Activated CD4-positive, alpha-beta T cell treated with anti-CD3 and anti-CD28 coated beads, Interleukin-2, amount 50 U/mL, for 1 hour (primary cell): ENCODE data around the gene TAS2R4.
"Not testable (repeated sequence)": the region's sequence is repeated elsewhere in the genome, so short reads cannot be mapped to it uniquely, and the experiment has no call there.

ENCODE experiments used
- DNase-seq: peaks from one replicate; pipeline ENCODE4 v3.0.0-alpha.2; 2020

TAS2R4 gene, protein sequence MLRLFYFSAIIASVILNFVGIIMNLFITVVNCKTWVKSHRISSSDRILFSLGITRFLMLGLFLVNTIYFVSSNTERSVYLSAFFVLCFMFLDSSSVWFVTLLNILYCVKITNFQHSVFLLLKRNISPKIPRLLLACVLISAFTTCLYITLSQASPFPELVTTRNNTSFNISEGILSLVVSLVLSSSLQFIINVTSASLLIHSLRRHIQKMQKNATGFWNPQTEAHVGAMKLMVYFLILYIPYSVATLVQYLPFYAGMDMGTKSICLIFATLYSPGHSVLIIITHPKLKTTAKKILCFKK

DNA sequence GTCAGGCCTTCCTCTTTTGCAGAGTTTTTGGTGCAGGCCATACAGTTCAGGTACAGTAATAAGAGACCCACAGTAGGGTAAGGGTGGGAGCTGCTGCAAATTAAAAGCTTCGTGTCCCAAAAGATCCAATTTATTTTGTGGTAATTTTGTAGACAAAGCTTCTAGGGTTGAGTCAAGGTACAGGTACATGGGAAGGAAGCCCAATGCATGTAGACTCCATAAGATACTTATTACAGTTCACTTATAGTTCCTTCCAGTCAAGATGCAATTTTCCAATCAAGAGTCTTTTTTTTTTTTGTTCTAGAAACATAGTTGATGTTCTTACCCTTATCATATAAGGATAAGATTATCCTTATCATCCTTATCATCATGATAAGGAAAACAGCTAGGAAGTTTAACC, at the start of gene TAS2R4:
Gene TAS2R4 (plus strand): TSS at position 301 of the 400 bp plus-strand sequence. CDS start 1,815 bp downstream, outside the sequence.
- no peak for DNase-seq

DNA sequence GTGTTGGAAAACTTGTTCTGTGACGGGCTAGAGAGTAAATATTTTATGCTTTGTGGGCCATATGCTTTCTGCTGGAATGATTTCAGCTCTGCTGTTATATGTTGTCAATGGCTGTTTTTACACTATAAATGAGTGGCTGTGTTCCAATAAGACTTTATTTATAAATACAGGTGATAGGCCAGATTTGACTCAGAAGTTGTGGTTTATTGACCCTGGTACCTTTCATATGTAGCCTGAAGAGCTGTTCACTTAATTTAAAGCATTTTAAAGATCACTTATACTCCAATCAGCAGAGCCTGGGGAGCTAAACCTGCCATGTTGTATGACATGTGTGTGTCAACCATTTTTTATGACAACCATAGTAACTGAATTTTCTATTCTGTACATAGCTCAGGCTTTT, 47.5 kb upstream of the TAS2R4 start:
- DNase-seq, result no peak

DNA sequence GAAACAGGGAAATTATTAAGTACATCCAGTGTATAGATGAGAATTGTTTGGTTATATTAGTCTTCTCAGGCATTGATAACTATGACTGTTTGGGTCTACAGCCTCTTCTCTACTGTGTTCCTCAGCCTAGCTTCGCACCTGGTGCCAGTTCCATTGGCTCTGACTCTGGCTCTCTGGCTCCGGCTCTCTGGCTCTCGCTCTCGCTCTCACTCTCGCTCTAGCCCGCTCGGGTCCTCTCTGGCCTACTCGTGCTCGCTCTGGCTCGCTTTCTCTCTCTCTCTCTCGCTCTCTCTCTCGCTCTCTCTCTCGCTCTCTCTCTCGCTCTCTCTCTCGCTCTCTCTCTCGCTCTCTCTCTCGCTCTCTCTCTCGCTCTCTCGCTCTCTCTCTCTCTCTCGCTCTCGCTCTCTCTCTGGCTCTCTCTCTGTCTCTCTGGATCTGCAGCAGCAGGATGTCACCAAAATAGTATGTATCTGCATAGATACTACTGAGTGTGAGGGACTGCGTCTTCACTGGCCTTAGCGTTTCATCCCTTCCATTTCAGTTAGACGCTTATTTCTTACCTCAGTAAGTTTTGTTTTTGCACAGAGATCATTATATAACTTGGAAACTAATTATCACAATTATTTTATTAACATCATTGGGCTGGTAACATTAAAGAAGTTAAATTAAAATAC, 44.9 kb upstream of the TAS2R4 start:
- no peak for DNase-seq

DNA sequence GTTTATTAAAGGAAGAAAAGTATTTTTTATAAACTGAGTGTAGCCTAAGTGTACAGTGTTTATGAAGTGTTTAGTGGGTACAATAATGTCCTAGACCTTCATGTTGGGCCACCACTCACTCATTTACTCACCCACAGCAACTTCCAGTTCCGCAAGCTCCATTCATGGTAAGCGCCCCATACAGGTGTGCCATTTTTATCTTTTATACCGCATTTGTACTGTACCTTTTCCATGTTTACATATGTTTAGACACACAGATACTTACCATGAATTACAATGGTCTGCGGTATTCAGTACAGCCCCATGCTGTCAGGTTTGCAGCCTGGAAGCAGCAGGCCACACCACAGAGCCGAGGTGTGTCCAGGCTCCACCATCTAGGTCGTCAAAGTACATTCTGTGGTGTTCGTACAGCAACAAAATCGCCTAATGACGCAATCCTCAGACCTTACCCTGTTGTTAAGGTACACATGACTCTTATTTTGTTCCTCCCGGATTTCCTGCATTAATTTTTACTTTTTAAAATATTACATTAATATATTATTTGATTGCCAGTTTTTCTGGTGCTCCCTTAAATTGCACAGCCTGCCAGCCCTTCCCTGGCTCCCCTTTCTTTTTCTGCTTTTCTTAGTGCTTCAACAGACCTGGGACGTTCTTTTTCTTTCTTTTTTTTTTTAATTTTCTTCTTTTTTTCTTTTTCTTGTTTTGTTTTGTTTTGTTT, 39.2 kb upstream of the TAS2R4 start:
- no peak for DNase-seq

DNA sequence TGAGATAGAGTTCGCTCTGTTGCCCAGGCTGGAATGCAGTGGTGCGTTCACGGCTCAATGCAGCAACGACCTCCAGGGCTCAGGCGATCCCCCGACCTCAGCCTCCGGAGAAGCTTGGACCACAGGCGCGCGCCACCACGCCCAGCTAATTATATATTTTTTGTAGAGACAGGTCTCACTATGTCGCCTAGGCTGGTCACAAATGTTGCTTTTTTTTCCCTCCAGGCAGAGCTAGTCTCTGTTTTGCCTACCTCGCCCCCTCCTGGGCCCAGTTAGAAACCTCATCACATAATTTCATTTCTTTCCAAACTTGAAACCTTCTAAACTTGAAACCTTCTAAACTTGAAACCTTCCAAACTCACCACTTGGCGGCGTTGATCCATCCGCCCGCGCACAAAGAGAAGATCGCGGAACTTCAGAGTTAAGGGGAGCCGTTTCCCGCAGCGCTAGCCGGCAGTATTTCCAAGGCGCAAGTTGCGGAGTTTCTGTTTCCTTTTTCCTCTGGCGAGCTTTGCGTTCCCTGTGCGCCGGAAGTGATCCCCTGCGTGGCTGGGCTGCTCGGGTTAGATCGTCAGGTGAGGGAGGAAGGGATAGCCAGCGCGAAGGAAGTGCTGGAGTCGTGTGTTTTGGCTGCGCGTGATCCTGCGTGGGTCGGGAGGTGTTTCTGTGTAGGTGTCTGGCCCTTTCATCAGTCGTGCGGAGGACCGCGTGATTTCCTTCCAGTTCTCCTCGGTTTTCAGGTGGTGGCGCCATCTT, 38.5 kb upstream of the TAS2R4 start, which contains the start of gene SSBP1:
Gene SSBP1 (plus strand): TSS at position 523 of the 756 bp plus-strand sequence. CDS start 809 bp downstream, outside the sequence.
- peak; percentile 87 for DNase-seq

DNA sequence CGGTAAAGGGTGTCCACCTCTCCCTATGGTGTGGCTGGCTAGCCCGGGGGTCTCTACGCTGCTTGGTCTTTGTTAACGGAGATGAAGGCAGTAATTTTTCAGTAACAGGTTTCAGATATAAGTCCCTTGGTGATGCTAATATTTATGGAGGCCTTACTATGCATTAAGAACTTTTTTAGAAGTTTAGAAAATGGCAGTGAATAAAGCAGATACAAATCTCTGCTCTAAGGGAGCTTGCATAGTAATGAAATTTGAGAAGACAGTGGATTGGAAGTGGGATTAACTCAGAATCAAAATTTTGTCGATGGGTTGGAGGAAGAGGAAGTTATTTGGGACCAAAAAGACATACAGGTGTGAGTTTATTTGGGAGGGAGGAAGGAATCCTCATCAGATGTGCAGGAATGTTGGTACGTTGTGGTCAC, 37.9 kb upstream of the TAS2R4 start:
- DNase-seq, result no peak

DNA sequence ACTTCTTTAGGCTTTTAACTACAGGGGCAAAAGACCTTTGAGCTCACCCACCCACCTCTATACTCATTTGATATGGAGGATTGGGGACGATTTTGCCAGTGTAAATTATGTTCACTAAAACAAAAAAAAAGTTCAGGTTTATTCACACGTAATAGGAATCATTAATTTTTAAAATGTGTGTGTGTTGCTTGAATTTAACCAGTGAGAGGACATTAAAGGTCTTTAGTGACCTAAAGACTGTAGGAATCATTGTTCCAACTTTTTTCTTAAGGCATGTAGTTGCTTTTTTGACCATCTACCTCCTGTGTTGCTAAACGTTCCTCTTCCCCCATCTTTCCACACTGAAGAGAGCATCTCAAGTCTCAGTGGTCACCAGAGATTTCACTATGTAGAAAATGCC, 37.2 kb upstream of the TAS2R4 start:
- DNase-seq, result no peak

DNA sequence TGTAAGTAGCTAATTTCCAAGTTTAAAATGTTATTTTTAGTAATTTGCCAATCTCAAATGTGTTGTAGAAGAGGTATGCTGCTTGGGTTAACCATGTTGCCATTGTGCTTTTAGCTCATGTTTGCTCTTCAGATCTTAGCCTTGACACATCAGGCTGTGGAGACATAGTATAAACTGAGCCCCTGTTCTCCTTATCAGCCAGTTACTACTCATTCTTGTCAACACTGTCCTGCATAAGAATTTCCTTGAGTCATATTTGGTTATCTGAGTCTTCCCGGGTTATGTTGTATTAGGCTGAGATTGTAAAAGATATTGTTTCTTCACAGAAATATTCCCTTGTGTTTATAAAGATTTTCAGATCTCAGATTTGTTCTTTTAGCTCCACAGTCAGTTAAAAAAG, 34.2 kb upstream of the TAS2R4 start:
- DNase-seq, result no peak

DNA sequence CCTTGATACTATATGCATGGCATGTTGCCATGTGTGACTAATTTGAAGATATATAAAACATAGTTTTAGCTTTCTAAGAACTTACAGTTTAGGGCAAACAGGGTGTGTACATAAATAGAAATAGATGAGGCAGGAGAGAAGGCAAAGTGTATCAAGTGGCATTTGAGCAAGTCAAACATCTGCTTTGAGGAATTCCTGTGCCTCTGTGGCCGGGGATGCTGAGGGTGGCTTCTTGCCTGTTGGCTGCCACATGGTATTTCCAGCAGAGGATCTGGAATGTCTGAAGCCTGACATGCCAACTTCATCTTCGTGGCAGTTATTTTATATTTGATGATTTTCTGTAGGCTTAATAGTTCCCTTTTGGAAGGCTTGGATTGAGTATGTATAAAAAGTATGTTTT, 32.3 kb upstream of the TAS2R4 start:
- DNase-seq, result no peak

DNA sequence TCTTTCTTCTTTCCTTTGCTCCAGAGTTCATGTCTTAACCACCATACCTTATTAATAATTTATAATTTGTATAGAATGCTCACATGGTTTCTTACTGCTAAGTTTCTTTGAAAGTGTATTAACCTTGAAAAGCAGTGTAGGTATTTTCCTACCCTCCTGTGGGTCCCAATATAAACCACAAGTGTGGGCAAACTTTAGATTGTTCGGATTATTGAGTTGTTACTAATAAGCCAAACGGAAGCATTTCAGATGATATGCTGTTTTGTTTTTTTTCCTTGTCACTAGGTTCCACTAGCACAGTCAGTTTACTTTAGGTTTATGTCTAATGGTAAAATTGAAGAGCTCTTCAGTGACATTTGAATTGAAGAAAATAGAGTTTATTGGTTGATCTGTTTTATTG, 28.1 kb upstream of the TAS2R4 start:
- no peak for DNase-seq

DNA sequence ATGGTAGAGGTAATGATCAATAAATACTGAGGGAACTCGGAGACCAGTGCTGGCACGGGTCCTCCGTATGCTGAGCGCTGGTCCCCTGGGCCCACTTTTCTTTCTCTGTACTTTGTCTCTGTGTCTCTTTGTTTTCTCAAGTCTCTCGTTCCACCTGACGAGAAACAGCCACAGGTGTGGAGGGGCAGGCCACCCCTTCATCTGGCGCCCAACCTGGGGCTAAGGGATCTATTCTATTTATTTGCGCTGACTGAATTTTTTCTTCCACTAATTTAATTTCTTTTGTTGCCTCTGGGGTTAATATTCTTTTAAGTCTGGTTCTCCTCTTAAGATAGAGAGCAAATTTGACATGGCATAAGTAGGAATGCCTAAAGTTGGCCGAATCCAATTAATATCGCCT, 24.6 kb upstream of the TAS2R4 start:
- DNase-seq, result not testable (repeated sequence)

DNA sequence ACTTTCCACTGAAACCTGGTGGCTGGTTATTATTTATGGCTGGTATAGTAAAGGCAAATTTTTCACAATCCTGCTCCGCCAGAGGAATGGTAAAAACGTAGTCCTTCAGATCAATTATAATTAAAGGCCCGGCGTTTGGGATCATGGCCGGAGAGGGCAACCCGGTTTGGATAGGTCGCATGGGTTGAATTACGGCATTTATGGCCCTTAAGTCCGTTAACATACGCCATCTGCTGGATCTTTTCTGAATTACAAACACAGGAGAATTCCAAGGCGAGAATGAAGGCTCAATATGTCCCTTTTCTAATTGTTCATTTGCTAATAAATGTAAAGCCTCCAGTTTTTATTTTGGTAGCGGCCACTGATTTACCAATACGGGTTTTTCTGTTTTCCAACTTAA, 23.8 kb upstream of the TAS2R4 start:
- DNase-seq, result no peak

DNA sequence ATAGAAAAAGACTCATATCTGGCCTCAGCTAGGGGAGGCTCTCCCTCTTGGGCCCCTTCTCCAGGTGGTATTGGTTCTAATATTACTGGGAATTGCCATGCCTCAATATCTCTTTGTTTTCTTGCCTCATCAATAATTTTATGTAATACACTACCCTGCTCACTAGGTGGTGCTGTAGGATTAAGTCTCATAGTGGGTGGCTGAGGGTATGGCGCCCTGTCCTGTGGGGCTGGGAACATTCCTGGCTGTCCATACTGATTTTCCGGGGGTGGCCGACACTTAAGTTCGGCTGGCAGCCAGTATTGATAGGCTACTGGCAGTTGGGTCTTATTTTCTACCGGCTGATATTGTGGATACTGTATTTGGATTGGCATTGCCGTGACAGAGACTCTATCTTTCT, 21.5 kb upstream of the TAS2R4 start:
- no peak for DNase-seq

DNA sequence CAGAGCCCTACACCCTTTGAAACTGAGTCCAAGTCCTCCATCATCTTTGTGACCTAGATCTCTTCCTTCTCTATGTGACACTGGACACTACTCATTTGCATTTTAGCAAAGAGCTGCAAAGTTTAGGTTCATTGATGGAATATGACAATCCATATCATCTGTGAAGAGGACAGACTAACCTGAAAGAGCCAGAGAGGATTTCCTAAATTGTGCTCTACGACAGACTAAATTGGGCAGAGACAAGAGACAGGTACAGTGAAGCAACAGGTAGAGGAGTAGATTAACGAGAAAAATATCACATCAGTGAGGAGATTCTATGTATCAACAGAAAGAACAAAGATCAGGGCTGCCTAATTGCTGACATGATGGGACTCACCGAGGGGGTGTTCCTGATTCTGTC, 12.7 kb upstream of the TAS2R4 start, which contains the start of gene TAS2R3:
Gene TAS2R3 (plus strand): TSS at position 301 of the 400 bp plus-strand sequence. CDS start 62 bp downstream, at position 363.
- DNase-seq, result no peak

DNA sequence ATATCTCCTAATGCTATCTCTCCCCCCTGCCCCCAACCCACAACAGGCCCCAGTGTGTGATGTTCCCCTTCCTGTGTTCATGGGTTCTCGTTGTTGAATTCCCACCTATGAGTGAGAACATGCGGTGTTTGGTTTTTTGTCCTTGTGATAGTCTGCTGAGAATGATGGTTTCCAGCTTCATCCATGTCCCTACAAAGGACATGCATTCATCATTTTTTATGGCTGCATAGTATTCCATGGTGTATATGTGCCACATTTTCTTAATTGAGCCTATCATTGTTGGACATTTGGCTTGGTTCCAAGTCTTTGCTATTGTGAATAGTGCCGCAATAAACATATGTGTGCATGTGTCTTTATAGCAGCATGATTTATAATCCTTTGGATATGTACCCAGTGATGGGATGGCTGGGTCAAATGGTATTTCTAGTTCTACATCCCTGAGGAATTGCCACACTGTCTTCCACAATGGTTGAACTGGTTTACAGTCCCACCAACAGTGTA, 6.3 kb upstream of the TAS2R4 start:
- not testable (repeated sequence) for DNase-seq

DNA sequence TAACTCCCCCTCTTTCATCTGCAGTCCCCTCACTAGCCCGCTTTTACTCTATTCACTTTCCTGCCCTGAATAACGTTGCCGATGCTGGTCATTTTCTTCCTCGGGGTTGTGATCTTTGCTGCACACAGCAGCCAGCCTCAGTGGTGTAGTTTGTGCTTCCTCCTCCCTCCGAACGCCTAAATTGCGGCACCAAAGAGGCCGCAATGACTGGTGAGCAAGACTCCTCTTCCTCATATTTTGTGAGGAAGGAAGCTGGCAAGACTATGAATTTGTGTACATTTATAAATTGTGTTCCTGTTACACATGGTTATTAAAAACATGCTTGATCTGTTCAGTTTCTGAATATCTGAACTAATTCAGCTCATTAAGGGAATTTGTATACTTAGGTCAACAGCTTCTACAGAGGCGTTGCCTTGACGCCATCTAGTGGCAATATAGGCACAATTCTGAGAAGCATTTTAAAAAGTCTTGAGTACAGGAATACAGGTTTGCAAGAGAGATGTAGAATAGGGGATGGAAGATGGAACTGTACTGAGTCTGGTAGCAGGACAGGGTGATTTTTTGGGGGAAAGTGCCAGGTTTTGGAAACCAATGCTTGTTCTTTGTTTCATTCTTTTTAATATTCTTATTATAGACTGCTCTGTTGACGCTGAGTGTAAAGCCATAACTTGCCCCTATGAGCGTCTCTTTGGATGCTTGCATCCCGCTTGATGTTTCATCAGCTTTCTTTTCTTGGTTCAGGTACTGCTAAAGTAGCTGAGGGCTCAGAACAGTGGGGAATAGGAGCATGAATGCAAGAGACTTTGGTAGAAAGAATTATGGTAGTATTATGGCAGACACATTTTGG, 9.5 kb downstream of the TAS2R4 start:
- peak; percentile 3 for DNase-seq

DNA sequence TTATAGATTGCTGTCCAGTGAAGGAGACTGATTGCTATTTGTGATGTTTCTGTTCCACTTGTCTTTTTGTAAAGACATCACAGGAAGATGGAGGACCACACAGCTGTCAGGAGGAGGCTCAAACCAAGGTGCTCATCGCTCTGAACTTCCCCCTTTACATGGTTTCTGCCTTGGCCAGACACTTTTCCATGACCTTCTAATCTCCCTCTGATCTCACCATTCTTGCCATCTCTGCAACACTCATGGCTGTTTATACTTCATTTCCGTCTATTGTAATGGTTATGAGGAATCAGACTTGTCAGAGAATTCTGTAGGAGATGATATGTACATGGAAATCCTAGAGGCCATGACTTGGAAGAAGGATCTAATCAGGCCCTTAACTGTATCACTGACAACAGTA, 11.8 kb downstream of the TAS2R4 start:
- DNase-seq, result no peak

DNA sequence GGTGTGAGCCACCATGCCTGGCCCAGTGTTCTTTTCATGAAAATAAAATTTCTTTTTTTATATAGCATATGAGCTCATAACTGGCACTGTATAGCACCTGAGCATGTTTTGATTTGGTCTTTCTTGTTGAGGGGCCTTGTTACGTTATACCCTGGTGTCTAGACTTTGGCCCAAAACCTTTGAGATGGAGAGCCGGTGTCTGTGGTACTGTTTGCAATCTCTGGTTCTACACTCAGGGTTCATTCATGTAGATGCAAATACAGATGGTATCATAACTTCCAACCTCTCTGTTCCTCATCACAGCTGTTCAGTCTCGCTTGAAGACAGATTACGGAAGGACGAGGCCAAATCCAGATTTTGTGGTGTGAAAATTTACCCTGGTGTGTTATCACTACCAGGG, 13.4 kb downstream of the TAS2R4 start, which contains the start of gene TAS2R5:
Gene TAS2R5 (plus strand): TSS at position 301 of the 400 bp plus-strand sequence. CDS start 145 bp downstream, outside the sequence.
- DNase-seq, result no peak

DNA sequence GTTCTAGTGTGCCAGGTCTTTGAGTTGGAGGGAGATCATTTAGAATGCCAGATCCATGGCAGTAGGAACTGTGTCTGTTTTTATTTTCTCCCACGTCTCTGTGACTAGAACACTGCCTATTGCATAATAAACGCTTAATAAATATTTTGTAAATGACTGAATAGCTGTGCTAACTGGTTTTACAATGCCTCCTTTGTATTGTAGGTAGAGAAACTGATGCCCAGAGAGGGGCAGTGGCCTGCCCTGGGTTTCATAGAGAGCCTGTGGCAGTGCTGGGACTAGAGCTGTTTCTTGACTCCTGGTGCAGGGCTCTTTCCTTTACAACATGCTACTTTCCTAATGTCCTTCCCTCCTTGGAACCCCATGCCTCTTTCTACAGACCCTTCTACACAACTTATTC, 16.1 kb downstream of the TAS2R4 start:
- no peak for DNase-seq

DNA sequence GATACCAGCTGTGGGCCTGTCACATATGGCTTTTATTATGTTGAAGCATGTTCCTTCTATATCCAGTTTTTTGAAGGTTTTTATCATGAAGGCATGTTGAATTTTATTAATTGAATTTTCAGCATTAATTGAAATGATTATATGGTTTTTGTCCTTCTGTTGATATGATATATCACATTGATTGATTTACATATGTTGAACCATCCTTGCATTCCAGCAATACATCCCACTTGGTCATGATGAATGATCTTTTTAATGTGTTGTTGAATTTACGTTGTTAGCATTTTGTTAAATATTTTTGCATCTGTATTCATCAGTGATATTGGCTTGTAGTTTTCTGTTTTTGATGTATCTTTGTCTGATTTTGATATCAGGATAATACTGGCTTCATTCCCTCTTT, 43.6 kb downstream of the TAS2R4 start:
- no peak for DNase-seq

DNA sequence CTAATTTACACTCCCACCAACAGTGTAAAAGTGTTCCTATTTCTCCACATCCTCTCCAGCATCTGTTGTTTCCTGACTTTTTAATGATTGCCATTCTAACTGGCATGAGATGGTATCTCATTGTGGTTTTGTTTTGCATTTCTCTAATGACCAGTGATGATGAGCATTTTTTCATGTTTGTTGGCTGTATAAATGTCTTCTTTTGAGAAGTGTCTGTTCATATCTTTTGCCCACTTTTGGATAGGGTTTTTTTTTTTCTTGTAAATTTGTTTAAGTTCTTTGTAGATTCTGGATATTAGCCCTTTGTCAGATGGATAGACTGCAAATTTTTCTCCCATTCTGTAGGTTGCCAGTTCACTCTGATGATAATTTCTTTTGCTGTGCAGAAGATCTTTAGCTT, 46.0 kb downstream of the TAS2R4 start:
- DNase-seq, result not testable (repeated sequence)
